ENCODE measurements around the gene TPRX2.

The TPRX2 gene

DNA sequence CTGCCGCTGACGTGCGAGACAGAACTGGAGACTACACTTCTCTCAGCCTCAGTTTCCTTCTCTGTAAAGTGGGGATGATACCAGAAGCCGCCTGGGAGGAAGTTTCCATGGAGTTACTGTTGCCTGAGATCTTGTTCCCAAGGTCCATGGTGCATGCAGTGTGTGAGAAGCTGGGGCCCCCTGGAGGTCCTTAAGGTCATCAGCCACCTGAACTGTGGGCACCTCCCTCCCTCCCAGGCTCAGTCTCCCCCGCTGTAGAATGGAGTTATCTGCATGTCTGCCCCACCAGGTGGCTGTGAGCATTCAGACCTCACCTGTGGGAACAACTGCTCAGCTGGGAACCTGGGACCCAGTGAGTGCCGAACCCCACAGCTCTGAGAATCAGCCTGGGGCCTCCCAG is 34.6 kb upstream of the TPRX2 start:
- no peak for FAIRE-seq
- TF ChIP-seq, protein P1, sequence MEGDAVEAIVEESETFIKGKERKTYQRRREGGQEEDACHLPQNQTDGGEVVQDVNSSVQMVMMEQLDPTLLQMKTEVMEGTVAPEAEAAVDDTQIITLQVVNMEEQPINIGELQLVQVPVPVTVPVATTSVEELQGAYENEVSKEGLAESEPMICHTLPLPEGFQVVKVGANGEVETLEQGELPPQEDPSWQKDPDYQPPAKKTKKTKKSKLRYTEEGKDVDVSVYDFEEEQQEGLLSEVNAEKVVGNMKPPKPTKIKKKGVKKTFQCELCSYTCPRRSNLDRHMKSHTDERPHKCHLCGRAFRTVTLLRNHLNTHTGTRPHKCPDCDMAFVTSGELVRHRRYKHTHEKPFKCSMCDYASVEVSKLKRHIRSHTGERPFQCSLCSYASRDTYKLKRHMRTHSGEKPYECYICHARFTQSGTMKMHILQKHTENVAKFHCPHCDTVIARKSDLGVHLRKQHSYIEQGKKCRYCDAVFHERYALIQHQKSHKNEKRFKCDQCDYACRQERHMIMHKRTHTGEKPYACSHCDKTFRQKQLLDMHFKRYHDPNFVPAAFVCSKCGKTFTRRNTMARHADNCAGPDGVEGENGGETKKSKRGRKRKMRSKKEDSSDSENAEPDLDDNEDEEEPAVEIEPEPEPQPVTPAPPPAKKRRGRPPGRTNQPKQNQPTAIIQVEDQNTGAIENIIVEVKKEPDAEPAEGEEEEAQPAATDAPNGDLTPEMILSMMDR (IDR thresholded peaks at IDR 0.05; ENCODE audit: insufficient read depth, missing control alignments) = no peak
- DNase-seq (ENCODE audit: insufficient read length, low spot score) = no peak

DNA sequence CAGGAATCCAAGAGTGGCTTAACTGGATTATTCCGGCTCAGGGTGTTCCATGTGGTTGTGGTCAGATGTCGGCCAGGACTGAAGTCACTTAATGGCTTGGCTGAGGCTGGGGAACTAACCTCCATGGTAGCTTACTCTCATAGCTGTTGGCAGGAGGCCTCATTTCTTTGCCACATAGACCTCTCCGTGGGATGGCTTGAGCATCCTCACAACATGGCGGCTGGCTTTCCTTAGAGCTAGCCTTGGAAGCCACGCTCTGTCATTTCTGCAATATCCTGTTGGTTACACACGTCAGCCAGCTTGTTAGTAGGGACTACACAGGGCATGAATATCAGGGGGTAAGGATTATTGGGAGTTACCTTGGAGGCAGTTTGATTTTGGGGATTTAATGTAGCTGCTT is 32.2 kb upstream of the TPRX2 start:
- TF ChIP-seq, protein P1 (IDR thresholded peaks at IDR 0.05; ENCODE audit: insufficient read depth, missing control alignments) = no peak
- FAIRE-seq (peak; percentile 76), DNase-seq (ENCODE audit: insufficient read length, low spot score) (no peak)

DNA sequence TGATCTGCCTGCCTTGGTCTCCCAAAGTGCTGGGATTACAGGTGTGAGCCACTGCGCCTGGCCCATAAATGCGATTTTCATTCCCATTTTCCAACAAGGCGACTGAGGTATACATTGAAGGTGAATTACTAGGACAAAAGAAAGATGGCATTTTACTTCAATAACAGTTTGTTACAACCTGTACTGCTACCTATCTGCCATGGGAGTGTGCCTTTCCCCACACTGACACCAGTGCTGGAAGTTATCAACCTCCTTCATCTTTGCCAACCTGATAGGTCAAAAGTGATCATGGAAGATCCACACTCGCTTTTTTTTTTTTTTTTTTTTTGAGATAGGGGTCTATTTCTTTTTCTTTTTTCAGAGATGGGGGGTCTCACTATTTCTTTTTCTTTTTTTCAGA is 26.3 kb upstream of the TPRX2 start:
- DNase-seq (ENCODE audit: insufficient read length, low spot score) = no peak
- TF ChIP-seq, protein P1 (IDR thresholded peaks at IDR 0.05; ENCODE audit: insufficient read depth, missing control alignments) = no peak
- no peak for FAIRE-seq

DNA sequence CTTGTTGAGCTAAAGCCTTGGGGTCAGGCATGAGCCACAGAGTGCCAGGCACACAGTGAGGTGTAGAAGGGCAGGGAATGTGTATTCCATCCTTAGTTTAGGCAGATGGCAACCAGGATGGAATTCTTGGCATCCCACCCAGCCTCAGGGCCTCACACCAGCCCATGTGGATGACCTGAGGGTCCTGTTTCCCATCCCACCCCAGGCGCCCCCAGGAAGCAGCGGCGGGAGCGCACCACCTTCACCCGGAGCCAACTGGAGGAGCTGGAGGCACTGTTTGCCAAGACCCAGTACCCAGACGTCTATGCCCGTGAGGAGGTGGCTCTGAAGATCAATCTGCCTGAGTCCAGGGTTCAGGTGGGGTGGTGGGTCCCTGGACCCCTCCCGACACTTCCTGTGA is 23.0 kb upstream of the TPRX2 start:
- DNase-seq (ENCODE audit: insufficient read length, low spot score) (no peak), FAIRE-seq (no peak)
- TF ChIP-seq, protein P1 (IDR thresholded peaks at IDR 0.05; ENCODE audit: insufficient read depth, missing control alignments) = no peak

DNA sequence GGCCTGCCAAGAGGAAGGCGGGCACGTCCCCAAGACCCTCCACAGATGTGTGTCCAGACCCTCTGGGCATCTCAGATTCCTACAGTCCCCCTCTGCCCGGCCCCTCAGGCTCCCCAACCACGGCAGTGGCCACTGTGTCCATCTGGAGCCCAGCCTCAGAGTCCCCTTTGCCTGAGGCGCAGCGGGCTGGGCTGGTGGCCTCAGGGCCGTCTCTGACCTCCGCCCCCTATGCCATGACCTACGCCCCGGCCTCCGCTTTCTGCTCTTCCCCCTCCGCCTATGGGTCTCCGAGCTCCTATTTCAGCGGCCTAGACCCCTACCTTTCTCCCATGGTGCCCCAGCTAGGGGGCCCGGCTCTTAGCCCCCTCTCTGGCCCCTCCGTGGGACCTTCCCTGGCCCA is 19.6 kb upstream of the TPRX2 start:
- DNase-seq (ENCODE audit: insufficient read length, low spot score) (no peak), FAIRE-seq (no peak)
- TF ChIP-seq, protein P1 (IDR thresholded peaks at IDR 0.05; ENCODE audit: insufficient read depth, missing control alignments) = no peak

DNA sequence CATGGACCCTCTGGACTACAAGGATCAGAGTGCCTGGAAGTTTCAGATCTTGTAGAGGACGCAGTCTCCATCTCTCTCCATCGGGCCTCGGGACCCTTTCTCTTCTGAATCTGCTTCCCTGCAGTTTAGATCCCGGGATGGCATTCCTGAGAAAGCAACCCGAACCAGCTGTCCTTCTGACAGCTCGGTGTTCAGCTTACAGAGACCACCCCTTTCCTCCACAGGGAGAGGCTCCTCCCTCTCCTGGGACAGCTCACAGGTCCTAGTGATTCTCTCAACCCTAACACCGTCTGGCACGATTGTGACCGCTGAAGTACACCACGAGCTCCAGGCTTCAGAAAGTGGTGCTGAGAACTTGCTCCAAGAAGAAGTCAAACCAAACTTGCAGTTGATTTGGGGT is 19.1 kb upstream of the TPRX2 start:
- FAIRE-seq = no peak

DNA sequence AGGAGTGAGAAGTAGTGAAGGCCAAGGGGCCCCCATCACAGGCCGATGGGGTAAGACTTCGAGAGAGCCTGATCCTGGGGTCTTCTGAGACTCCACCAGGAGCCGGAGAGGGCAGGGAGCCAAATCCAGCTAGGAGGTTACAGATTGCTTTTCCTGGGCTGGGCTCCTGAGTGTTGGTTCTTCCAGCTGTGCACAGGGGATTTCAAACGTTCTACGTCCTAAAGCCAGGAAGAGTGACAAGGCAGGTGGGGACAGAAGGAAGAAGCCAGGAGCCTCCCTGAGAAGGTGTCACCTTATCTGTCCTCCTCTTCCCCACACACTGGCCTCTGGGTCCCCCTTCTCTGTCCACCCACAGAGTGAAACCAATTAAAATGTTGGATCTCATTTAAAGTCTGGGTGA is 16.1 kb upstream of the TPRX2 start:
- TF ChIP-seq, protein P1 (IDR thresholded peaks at IDR 0.05; ENCODE audit: insufficient read depth, missing control alignments) = no peak
- FAIRE-seq (no peak), DNase-seq (ENCODE audit: insufficient read length, low spot score) (no peak)

More for the DNA sequence above, 19.1 kb upstream of the TPRX2 start:
- no peak for DNase-seq (ENCODE audit: insufficient read length, low spot score)
- TF ChIP-seq, protein P1 (IDR thresholded peaks at IDR 0.05; ENCODE audit: insufficient read depth, missing control alignments) = no peak
